ENCODE results near the gene JAZF1.

Gene JAZF1

DNA sequence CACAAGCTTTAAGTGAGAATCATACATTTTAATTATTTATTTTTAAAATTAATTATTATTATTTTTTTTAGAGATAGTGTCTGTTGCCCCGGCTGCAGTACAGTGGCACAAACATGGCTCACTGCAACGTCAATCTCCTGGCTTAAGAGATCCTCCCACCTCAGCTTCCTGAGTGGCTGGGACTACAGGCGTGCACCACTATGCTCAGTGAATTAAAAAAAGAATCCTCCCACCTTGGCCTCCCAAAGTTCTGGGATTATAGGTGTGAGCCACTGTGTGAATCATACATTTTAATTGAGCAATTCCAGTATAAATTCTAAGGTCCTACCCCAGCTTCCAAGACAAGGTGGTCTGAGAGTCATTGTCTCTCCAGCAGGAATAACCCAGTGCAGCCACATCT is 172.4 kb downstream of the JAZF1 start:
- no peak for DNase-seq (ENCODE audit: low read depth)

DNA sequence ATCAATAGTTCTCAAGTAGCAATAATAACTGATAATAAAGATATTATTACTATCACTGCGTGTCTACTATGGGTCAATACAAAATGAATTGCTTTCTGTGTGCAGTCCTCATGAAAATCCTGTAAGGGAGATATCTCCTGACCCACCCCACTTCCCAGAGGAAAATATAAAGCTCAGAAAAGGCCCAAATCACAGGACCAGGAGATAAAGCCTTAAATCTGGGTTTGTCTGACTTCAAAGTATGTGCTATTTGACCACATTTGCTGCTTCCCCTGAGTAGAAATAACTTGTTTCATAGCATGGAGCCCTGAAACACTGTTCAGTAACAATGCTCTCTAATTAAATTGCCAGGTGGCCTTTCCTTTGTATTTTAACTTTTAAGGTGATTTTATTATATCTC is 174.1 kb downstream of the JAZF1 start:
- DNase-seq (ENCODE audit: low read depth): no peak

DNA sequence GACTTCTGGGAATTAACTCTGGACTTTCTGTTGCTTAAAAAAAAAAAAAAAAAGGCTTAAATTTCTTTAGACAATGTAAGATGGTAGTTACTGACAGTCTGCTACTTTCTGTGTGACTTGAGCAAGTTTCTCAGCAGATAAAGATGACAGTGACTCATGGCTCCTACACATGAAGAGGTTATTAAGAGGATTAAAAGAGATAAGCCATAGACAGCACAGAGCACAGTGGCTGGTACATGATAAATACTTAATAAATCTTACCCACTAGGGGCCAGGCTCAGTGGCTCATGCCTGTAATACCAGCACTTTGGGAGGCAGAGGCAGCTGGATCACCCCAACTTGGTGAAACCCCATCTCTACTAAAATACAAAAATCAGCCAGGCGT is 174.8 kb downstream of the JAZF1 start:
- no peak for DNase-seq (ENCODE audit: low read depth)

DNA sequence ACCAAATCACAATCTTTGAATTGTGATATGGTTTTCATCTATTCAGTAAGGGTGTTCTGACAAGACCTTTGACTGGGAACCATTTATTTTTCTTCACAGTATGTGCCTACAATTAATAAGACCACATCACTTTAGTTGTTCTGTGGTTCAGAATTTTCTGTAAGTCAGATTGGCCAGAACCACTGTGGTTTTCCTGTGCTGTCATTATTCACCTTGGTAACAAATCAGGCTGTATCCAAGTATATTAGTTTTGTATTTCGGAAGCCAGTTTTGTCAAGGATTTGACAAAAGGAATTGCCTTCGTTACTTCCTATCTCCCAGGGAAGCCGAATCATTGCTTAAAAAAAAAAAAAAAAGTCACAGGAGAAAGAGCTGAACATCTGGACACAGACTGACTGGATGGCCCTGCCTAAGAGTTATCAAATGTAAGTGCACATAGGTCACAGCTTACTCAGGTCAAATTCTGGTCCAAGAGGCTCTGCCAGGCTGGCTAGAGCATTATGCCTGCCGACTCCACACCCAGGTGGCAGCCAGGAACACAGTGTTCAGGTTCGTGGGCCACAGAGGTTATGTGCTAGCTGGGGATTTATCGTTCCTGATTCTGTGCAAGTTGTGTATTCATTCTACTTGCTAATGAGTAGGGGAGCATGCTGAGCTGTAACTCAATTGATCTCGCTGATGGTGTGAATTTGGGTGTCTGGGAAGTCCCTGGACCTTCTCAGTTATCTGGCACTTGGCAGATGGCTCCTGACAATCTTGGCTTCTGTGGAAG is 175.3 kb downstream of the JAZF1 start:
- DNase-seq (ENCODE audit: low read depth): no peak

DNA sequence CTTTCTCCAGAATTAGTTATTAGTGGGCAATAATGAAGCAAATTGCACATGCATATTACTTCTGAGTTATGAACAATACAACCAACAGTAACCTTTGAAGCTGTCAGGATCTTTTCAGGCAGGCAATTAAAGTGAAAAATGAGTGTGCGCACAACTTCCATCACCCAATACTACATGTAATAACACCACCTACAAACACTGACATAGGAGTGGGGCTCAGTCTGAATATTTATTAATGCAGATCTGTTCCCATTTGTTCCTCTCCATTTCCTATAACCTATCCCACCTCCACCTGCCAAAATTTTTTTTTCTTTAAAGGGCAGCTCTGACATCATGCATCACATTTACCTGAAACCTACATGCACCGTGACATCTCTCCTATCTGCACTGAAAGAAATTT is 177.2 kb downstream of the JAZF1 start:
- no peak for DNase-seq (ENCODE audit: low read depth)

DNA sequence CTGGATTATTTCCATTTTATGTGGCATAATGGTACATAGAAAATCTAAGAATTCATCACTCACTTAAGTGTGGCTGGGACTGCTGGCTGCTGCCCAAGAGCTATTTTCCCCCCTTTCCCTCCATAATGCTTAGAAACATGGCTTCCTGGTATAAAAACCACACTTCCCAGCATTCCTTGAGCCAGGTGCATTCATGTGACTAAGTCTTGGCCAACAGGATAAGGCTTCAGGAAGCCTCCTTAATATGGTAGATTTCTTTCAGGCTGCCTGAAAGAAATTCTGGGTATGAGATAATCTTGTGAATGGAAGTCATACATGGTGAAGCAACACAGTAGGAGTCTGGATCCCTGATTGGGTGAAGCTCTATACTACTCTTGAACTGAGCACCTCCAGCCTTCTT is 178.0 kb downstream of the JAZF1 start:
- peak; percentile 40 for DNase-seq (ENCODE audit: low read depth)

DNA sequence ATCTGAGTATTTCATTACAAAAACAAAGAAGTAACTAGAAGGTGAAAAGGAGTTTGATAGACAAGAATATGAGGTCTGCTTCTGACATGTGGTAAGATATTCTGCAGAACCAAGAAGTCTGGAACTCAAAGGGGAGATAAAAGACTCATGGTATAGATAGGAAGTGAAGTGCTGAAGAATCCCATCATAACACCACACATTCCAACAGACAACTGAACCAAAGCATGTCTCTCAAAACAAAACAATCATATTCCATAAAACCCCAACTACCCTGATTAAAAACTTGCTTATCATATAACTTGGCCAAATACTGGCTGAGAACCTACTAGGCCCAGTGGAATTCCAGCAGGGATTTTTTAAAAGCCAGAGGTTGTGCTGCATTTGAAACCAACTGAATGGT is 178.7 kb downstream of the JAZF1 start:
- no peak for DNase-seq (ENCODE audit: low read depth)

DNA sequence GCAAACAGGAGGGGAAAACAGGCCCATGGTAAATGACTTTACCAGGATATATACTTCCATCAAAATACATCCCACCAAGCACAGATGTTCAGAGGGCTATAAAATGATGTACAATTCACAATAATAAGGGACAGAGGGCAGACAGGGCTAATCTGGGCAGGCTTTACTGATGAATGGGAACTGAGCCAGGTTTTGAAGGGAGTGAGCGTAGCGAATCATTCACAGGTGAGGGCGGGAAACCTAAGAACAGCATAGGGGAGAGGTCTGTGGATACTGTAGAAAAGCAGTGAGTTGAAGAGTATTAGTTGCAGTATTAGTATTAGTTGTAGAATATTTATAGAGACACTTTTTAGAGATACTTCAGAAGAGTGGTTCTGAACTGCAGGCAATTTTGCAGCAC is 180.8 kb downstream of the JAZF1 start:
- no peak for DNase-seq (ENCODE audit: low read depth)

DNA sequence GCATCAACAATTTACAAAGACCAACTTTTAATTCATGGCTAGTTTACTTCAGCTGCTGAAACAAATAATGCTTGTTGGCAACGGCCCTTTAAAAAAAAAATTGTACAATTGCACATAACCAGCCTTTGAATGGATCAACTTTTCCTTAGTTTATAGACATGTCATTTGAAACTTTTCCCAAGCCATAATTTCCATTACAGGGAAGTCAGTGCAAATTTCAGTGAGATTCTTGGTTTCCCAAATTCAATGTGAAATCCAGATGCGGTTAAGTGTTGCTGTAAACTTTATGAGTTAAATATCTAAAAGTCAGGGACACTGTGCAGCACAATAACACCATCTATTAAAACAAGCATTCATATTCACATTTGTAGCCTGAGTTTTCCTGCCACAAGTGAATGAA is 182.2 kb downstream of the JAZF1 start:
- DNase-seq (ENCODE audit: low read depth): no peak

DNA sequence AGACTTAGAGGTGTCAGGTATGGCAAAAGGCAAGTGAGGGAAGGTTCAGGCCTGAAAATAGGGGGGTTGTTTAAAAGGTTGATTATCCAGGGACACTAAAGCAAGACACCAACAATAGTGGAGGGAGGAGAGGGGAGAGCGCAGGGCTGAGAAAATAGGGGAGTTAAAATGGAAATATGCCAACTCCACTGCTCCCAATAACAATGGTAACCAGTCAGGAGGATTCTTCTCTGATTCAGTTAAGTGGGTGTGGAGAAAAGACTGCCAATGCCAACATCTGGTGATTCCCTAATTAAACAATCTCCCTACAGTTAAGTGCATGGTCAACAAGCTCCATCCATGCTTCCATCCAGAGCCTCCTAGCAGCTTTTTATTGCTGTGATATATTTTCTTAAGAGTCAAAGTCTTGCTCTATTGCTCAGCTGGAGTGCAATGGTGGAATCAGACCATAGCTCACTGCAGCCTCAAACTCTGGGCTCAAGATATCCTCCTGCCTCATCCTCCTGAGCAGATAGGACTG is 183.3 kb downstream of the JAZF1 start:
- no peak for DNase-seq (ENCODE audit: low read depth)

DNA sequence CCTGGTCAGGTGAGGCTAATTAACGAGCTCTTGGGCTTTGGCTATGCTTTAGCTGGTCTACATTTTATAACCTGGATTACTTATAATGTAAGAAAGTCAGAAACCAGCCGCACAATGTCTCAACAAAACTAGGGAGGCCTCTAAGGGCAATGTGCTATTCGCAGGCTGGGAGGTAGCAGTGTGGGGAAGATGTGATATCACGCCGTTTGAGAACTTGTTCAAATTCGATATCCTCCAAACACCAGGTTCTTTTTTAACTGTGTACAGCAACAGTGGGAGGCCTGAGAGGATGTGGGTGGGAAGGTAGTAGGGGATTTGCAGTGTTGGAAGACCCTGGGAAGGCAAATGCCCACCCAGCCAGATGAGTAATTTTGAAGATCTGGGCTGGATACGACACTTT is 184.5 kb downstream of the JAZF1 start:
- no peak for DNase-seq (ENCODE audit: low read depth)

DNA sequence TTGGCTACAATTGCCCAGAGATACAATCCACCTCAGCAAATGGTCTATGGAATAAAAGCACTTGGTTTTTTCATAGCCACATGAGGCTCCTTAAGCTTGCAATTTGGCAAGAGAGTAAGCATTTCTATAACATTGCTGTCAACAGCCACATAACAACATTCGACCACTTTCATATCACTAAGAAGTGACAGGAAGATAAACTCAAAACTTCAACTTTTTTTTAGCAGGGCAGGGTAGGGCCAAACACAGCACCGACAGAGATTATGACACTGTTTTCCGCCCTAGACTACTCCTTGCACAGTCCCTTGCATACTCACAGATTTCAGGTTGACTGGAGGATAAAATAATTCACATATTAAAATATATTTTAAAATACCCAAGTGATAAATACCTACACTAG is 185.4 kb downstream of the JAZF1 start:
- no peak for DNase-seq (ENCODE audit: low read depth)

DNA sequence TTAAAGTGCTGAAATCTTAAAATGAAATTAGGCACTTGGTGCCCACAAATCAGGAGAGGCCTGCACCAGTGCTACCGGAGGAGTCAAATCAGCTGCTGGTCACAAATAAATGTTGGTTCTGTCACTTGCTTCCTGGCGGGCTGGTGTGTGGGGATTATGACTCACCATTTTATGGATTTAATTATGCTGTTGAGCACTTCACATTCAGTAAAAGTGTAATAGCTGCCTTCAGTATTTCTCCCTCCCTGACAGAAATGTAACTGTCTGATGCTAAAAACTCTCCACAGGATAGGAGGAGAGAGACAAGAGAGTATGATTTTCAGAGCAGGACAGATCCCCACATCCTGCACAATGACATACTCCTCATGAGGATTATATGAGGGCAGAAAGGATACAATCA is 186.0 kb downstream of the JAZF1 start:
- DNase-seq (ENCODE audit: low read depth): peak; percentile 55

DNA sequence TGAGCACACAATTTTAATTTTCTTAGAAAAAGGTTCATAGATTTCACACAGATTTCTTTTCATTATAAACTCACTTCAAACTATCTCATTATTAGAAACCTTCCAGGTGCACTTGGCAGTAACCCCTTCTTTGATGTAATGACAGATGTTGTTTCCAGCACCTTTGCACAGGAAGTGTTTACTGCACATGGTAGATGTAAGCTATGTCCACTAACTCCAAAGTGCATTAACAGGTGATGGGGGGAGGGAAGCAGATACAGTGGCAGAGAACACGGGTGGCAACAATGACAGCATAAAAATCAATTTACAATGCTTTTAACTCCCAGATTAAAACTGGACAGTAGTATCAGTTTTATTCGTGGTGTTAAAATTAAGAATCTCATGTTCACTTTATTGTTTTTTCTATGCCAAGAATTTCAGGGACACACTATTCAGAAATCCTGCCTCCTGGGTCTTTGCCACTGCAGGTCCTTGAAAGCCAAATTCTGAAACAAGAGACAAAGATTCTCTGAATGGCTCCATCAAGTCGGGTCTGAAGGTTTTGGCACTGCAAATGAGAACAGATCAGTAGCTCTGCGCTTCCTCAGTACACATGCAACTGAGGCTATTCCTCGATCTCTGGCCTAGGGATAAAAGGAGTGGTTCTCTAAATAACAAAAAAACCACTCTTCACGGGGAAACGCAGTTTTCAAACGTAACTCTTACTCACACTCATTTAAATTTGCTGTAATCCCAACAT is 187.7 kb downstream of the JAZF1 start:
- DNase-seq (ENCODE audit: low read depth): no peak

DNA sequence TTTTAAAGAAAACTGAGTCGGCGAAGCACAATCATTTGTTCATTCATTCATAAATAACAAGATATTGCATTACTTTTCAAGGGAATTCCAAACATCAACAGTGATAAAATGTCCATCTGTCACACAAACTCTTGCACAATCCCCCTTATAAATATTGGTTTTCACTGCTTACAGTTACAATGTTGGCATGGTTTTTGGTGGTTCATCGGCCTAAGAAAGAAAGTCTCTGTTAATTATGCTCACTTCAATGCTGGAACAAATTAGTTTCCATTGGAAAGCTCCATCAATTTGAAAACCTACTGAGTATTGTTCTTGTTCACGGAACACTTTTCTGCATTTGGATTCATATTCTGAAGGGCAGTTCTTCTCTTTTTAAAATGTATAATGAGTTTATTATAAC is 188.5 kb downstream of the JAZF1 start:
- no peak for DNase-seq (ENCODE audit: low read depth)

DNA sequence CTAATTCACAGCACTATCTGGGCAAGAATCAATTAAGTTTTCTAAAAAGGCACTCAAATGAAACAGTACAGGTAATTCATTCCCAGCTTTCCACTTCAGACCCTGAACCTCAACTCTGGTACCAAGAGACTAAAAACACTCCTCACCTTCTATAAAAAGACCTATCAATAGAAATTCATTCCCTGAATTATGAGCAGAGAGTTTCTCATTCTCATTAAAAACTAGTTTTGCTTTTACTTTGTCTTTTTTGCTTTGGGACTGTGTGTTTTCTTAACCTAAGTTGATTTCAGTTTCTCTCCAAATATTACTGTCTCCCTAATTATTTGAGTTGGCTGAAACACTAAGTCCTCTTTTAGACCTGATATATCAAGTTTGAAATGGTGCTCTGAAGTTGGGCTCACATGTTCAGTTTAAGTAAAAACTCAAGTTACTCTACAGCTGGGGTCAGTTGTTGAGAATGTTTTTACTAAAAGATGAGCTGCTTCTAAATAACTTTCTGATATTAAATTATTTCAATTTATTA is 189.5 kb downstream of the JAZF1 start:
- DNase-seq (ENCODE audit: low read depth): no peak

DNA sequence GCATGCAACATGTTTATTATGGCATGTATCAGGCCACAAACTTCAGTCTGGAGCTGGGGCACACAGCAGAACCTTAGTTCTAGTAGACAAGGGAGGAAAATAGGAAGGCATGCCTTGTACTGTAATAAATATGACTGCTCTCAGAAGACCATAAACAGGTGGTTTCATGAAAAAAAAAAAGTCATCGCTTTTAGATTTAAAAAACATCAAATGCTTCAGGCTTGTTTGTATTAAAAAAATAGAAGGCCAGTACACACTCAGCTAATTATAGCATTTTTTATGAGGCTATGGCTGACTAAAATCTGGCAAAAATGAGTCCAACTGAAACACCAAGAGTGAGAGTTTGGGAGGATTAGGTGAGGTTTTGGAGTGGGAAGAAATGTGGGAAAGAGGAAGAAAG is 204.1 kb downstream of the JAZF1 start:
- no peak for DNase-seq (ENCODE audit: low read depth)

DNA sequence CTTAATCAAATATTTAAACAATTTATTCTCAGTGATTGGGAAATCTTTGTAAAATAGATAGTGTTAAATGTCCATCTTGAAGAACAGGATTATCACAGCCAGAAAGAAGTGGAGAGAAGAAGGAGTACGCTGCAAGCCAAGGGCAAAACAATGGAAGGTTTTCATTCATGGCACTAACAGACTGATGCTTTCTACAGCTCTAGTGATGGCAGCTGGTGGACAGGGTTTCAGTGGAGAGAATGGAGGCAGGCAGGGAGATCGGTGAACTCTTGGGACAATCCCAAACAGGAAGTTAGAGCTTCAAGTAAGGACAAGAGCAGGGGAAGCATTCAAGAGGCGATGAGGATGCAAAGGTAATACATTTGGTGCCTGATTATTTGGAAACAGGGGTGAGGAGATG is 207.0 kb downstream of the JAZF1 start:
- DNase-seq (ENCODE audit: low read depth): no peak

DNA sequence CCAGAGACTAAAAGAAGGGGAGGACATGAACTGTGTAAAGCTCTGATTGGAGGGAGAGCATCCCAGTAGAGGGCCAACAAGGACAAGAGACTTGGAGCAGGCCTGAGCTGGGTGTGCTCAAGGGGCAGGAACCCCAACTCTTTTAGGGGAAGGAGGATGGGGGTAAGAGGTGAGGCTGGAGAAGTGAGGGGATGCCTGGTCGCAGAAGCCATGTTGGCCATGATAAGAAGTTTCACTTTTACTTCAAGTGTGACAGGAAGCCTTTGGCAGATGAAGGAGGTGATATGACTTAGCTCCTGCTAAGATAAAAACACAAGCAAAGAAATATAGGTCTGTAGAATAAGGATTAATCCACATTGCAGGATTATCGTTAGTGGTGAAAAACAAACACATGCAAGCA is 208.3 kb downstream of the JAZF1 start:
- DNase-seq (ENCODE audit: low read depth): no peak

DNA sequence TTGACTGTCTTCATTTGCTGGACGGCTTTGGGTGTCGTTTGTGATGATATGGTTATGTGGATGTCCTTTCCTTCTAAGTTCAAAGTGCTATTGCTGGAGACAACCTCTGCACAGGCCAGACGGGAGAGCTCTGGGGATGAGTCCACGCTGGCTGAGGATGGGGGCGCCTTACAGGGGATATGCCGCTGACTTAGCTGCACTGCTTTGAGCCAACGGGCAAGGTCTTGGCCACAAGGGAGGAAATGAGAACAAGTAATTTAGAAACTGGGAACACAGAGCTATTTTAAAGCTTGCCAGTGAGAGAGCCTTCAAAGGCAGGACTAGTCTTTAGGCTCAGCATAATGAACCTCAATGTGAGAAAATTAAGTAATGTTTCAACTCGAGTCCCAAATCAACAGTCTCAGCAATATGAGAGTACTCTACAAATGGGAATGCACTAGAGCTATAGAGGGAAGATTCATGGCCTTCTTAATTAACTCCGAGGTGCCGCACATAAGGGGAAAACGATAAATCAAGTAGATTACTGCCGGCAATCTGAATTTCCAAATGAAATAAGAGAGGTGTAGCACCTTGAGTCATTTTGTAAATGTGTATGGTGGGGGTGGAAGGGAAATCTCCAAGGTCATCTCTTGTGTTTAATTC is 209.3 kb downstream of the JAZF1 start:
- no peak for DNase-seq (ENCODE audit: low read depth)

DNA sequence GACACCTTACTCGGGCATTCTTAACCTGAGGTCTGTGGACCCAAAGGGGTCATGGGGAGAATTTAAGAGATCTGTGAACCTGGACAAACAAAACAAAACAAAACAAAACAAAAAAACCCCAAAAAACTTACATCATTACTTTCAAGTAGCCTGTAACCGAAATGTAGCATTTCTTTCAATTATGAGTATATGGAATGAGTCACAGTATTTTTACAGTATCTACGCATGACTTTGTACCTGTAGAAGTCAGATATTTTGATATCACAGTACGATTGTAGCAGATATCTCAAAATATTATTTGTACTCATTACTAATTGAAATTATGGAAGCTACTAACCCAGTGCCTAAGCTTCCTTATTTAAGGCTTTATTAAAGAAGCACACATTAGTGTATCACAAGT is 210.2 kb downstream of the JAZF1 start:
- no peak for DNase-seq (ENCODE audit: low read depth)

DNA sequence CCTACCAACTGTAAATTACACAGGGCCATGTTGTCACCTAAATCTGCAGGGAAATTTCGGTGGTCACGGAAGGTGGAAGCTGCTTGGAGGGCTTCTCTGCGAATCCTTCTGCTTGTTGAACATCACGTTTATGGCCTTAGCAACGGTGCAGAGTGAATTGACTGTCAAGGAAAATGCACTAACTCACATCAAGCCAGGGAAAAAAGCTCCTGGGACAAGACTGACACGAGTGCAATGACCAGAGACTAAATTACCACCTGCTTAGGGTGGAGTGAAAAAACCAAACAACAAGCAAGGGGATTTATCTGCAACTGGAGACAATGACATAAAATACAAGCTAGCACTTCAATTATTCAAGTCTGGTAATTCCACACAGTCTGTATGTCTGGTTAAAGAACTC is 211.2 kb downstream of the JAZF1 start:
- DNase-seq (ENCODE audit: low read depth): no peak

DNA sequence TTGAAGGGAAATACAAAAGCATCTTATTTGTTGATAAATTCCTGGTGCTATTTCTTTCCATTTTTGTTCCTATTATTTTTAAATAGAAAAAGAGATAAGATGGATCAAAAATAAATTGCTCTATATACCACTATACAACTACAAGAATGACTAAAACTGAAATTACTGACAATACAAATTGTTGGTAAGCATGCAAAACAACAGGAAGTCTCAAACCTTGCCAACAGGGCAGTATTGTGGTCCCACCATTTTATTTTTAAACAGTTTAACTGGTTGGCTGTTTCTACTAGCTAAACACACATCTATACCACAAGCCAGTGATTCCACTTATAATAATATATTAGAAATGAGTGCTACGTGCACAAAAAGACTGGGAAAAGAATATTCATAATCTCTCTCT is 213.0 kb downstream of the JAZF1 start:
- DNase-seq (ENCODE audit: low read depth): no peak
